Measurements from ENCODE around the gene KRT4.

DNA sequence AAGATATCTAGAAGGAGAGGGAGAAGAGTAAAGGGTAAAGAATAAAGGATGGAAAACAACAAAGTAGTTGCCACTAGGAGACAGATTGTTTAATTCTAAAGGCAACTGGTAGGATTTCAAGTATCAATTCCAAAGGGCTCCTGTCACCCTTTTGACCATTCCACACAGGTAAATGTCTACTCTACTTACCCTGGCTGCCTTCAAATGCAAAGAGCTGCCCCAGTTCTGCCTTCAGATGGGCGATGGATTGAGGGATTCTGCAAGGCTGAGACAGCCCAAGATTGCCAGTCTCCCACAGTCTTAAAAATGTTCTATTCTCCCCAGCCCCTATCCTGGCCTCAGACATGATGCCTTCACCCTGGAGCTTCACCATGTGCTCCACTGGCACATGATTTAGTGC lies 48.2 kb downstream of the KRT4 start:
- TF ChIP-seq CTCF (IDR thresholded peaks at IDR 0.05), result no peak
- no peak for TF ChIP-seq POLR2AphosphoS5 (IDR thresholded peaks at IDR 0.05)
- TF ChIP-seq POLR2A (IDR thresholded peaks at IDR 0.05), result no peak
- no peak for TF ChIP-seq EP300 (IDR thresholded peaks at IDR 0.05)
